ENCODE results near the gene CDYL2.

GRCh38 chr16:80681436-80681835 lies 123.0 kb downstream of the CDYL2 start:
- TF ChIP-seq CTCF (conservative IDR thresholded peaks at IDR 0.05; ENCODE audit: low read length) = no peak
- no peak for TF ChIP-seq EZH2phosphoT487 (IDR thresholded peaks at IDR 0.05; ENCODE audit: borderline replicate concordance, low read depth, low read length)
